ENCODE measurements around the gene TNNI2. TPM values are rescaled to one million over a fixed set of nuclear protein-coding genes. Genes with fewer than 3 reads are reported as not detected.

TNNI2 gene
- total and polyA plus RNA-seq, 10 of the 15 experiments (the other 5 are each of a cell fraction or from before 2014, with no cell fraction given): 0.14 to 0.79 (median 0.37) TPM; not detected in 4

DNA sequence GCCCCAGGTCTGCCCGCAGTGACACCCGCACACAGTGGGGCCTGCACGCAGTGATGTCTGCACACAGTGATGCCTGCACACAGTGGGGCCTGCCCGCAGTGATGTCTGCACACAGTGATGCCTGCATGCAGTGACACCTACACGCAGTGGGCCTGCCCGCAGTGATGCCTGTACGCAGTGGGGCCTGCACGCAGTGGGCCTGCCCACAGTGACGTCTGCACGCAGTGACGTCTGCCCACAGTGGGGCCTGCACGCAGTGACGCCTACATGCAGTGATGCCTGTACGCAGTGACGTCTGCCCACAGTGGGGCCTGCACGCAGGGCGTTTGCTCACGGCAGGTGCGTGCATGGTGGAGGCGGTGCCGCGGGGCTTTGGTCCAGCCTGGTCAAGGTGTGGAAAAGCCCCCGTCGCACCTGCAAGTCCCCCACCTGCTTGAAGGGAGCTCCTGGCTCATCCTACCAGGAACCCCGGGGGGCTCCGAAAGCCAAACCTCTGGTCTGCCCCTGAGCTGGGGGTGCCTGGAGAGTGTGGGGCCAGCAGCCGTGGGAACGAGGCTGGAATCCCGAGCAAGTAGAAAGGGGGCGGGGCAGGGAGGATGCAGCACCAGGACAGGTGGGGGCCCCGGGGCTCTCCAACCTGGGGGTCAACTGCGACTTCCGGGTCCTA, 12.9 kb upstream of the TNNI2 start:
- no TSS peak for BruUV-seq (replicated peaks)
- DNase-seq (ENCODE audit: low read depth, low spot score): no peak
- 49% methylated on average over 27 of the region's 33 CpGs for WGBS (ENCODE audit: insufficient coverage, insufficient replicate concordance, low lambda C conversion rate, missing lambda C conversion rate)

More for the DNA sequence above, 12.9 kb upstream of the TNNI2 start:
- Histone ChIP-seq H4K20me1 (ENCODE audit: control insufficient read depth, insufficient read depth) (no peaks in the 10 kb centered on the region), H3K27ac (ENCODE audit: control insufficient read depth, insufficient read depth) (no peak overlapping the region), H3K4me1 (ENCODE audit: control insufficient read depth, insufficient read depth, low read length) (no peaks in the 10 kb centered on the region), H3K9me3 (replicated peaks; ENCODE audit: control insufficient read depth, insufficient read depth, low read length) (no peaks in the 10 kb centered on the region), H3K27me3 (replicated peaks in 1 of 2; ENCODE audit: control insufficient read depth in 2 of 2, insufficient read depth in 2 of 2, low read length in 1 of 2) (peaks cover 0 to 2% of the 10 kb centered on the region in 2 experiments; a peak in 2 of 4 replicates), H3K9ac (ENCODE audit: control insufficient read depth, insufficient read depth, low read length) (no peak overlapping the region), H2AFZ (ENCODE audit: control insufficient read depth, low read depth, low read length) (no peak overlapping the region), H3K4me3 (no peak overlapping the region), H3K4me2 (ENCODE audit: control insufficient read depth, insufficient read depth) (no peak overlapping the region), H3K79me2 (ENCODE audit: control insufficient read depth, insufficient read depth, low read length) (no peaks in the 10 kb centered on the region), H3K36me3 (ENCODE audit: control insufficient read depth in 2 of 2, insufficient read depth in 2 of 2, low read length in 1 of 2) (no peaks in the 10 kb centered on the region)
- intact Hi-C loops (cut with micrococcal nuclease; ENCODE audit: unreplicated experiment) (no loop called here), in situ Hi-C loops (cut with MboI) (no loop called here)
- ChIA-PET POLR2A (no interaction called here), RAD21 (ENCODE audit: unreplicated experiment) (no interaction called here), SMC1A (ENCODE audit: uncharacterized antibody, unreplicated experiment) (no interaction called here), CTCF (interaction anchor here (0.7 to 2.0 kb wide), 3 partner anchors 173 to 327 kb away, joined by 3 to 6 read pairs (median 4); no protein-coding TSS in a partner anchor)
- TF ChIP-seq, protein P1, sequence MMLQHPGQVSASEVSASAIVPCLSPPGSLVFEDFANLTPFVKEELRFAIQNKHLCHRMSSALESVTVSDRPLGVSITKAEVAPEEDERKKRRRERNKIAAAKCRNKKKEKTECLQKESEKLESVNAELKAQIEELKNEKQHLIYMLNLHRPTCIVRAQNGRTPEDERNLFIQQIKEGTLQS (IDR thresholded peaks at IDR 0.05; ENCODE audit: borderline replicate concordance, extremely low read depth, low read depth, low read length): no peak
- TF ChIP-seq HDAC6 (IDR thresholded peaks at IDR 0.05; ENCODE audit: unreplicated experiment) (no peak), NFYA (IDR thresholded peaks at IDR 0.05; ENCODE audit: borderline replicate concordance, low read depth, low read length) (no peak), HDGF (IDR thresholded peaks at IDR 0.05) (no peak), DPF2 (IDR thresholded peaks at IDR 0.05) (no peak), MXI1 (IDR thresholded peaks at IDR 0.05; ENCODE audit: low read depth, low read length) (no peak), RAD51 (IDR thresholded peaks at IDR 0.05) (no peak), EZH2 (IDR thresholded peaks at IDR 0.05; ENCODE audit: borderline replicate concordance, control insufficient read depth, low read depth, low read length) (no peak), YBX1 (IDR thresholded peaks at IDR 0.05) (no peak), NR2C1 (IDR thresholded peaks at IDR 0.05) (no peak), STAT1 (conservative IDR thresholded peaks at IDR 0.05) (no peak), NFXL1 (IDR thresholded peaks at IDR 0.05; ENCODE audit: borderline replicate concordance) (no peak)
- TF ChIP-seq, protein P2, sequence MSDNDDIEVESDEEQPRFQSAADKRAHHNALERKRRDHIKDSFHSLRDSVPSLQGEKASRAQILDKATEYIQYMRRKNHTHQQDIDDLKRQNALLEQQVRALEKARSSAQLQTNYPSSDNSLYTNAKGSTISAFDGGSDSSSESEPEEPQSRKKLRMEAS (IDR thresholded peaks at IDR 0.05; ENCODE audit: low read depth, low read length): no peak
- TF ChIP-seq, protein P3, sequence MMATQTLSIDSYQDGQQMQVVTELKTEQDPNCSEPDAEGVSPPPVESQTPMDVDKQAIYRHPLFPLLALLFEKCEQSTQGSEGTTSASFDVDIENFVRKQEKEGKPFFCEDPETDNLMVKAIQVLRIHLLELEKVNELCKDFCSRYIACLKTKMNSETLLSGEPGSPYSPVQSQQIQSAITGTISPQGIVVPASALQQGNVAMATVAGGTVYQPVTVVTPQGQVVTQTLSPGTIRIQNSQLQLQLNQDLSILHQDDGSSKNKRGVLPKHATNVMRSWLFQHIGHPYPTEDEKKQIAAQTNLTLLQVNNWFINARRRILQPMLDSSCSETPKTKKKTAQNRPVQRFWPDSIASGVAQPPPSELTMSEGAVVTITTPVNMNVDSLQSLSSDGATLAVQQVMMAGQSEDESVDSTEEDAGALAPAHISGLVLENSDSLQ (IDR thresholded peaks at IDR 0.05): no peak
- FAIRE-seq: no peak
- ATAC-seq: no peak
